GM19468 (cell line): Measurements from ENCODE around the gene CEP41.
"Not testable (repeated sequence)": the region's sequence is repeated elsewhere in the genome, so short reads cannot be mapped to it uniquely, and the experiment has no call there.

Experiments
- ATAC-seq: cut with Tn5 transposase; IDR thresholded peaks from one replicate; pipeline ENCODE4 v1.9.1; 2021; ENCODE audit warnings: mild to moderate bottlenecking, moderate library complexity, moderate number of reproducible peaks; ENCODE audit not compliant: unreplicated experiment; ENCODE audit errors: extremely low read depth

The CEP41 gene

DNA sequence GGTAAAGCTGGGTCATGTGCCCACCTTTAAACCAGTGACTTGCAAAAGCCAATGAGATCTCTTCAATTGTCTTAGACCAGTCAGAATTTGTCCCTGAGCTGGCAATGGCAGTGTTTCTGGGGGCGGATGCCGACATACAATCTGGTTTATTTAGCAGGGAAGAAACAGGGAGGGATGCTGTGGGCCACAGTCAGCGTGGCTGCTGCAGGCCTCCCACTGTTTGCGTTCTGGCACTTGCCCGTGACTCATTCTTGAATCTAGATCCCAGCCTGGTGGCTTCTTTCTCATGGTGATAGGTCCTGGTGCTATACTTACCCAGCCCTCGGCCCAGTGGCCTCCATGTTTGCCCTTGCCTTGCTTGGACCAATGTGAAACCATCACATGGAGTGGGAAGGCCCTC is 63.6 kb downstream of the CEP41 start:
- ATAC-seq: no peak

DNA sequence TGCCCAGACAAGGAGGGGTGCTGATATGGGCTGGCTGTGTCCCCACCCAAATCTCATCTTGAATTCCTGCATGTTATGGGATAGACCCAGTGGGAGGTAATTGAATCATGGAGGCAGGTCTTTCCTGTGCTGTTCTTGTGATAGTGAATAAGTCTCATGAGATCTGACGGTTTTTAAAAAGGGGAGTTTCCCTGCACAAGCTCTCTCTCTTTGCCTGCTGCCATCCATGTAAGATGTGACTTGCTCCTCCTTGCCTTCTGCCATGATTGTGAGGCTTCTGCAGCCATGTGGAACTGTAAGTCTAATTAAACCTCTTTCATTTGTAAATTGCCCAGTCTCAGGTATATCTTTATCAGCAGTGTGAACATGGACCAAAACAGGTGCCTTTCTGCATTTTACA is 64.4 kb downstream of the CEP41 start:
- not testable (repeated sequence) for ATAC-seq

DNA sequence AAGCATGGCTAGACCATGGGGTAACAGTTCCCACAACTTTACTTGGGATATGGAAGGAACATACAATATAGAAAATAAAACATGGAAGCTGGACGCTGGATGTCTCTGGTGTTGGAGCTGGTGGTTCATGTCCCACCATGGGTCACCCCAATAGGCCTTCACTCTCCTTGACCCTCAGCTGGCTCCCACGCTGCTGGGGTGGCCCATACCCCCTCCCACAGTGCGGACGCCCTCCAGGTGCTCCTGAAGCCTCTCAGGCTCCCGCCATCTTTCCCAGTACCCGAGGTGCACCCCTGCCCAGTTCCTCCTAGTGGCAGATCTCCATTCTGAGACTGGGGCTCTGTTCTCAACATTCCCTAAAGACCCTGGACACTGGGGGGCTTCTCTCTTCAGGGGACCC is 66.3 kb downstream of the CEP41 start:
- ATAC-seq: no peak

DNA sequence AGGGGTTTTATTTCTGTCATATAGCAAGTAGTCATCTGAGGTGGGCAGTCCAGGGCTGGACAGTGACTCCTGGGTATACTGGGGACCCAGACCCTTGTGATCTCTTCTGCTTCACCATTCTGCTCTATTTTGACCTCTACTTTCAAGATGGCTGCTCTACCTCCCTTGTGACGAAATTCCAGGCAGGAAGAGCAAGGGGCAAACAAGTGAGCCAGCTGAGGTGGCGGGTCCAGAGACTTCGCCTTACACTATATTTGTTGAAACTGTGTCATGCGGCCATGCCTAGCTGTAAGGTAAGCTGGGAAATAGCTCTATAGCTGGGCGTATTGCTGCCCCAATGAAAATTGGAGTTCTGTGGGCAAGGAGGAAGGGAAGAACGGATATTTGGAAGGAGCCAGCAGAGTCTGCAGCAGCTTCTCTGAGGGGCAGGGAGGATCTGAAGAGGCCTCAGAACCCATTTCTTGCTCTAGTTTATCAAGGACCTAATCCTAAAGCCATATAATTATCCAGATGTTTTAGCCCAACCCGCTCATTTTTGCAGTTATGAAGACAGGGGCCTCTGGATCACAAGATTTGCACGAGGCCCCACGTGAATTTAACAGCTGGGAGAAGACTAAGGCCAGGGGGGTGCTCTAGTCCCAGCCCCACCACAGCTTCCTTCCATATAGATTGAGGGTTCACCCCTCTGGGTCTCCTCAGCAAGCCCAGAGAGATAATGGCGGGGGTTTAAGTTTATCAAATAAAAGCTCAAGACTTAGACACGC is 68.2 kb downstream of the CEP41 start:
- no peak for ATAC-seq

DNA sequence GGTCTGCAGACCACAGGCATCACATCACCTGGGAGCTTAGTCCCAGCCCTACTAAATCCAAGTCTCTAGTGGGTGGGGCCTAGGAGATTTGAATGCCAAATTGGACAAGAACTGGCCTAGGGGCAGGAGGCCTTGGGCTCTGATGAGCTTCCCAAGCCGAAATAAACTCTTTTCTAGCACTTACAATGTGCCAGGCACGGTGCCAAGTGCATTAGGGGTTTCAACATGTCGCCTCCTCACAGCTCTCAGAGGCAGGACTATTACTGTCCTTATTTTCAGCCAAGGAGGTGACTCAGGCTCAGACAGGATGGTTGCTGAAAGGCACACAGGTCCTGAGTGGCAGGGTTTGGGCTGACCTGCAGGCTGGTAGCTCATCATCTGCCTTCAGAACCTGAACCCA is 69.8 kb downstream of the CEP41 start:
- no peak for ATAC-seq

DNA sequence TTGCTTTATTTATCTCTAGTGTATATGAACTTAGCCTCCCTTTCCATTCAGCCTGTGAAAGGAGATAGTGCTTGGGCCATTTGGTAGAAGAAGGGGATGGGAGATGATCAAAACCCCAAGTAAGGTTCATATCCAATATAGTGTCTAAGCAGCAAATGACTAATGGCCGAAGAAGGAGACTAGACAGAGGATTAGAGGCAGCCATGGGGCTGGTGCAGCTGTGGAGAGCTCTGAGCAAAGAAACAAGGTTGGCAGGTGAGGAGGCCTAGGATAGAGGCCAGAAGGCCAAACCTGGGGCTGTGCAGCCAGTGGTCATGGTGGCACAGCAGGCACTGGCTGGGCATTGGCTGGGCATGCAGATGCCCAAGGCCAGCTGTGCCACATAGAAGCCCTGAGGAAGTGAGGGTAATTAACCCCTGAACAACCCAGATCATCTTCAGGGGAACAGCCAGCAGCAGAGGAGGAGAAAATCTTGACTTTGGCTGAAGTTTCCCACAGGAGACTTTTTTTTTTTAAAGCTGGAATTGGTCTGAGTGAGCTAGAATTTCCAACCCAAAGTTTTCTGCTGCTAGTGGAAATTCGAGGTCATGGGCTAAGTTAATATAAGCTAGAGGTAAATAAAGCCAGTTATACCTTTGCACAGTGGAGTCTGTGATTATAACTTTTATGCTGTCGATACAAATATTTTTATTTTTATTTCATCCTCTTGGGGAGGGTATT is 70.8 kb downstream of the CEP41 start:
- ATAC-seq: no peak

DNA sequence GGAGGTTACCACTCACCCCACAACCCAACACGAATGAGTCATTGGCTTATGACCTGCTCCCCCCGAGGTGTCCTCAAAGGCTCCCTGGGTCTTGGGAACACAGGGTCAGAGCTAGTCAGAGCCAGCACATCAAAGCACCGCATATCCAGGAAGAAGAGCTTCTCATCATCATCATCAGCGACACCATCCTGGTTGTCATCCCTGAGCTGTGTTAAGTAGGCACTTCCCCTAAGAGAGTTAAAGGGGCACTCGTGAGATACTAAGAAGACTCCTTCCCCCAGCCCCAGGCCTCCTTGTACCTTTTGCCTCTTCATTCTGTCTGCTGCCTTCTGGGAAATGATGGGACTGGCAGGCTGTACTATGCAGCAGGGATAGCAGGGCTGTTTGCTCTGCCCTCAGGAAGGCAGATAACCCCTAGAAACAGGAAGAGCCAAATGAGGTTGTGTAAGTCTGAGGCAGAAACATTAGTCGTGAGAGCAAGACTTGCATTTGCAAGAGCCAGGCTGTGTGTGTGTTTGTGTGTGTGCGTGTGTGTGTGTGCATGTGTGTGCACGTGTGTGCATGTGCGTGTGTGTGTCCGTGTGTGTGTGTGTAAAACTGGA is 71.6 kb downstream of the CEP41 start:
- ATAC-seq: no peak

DNA sequence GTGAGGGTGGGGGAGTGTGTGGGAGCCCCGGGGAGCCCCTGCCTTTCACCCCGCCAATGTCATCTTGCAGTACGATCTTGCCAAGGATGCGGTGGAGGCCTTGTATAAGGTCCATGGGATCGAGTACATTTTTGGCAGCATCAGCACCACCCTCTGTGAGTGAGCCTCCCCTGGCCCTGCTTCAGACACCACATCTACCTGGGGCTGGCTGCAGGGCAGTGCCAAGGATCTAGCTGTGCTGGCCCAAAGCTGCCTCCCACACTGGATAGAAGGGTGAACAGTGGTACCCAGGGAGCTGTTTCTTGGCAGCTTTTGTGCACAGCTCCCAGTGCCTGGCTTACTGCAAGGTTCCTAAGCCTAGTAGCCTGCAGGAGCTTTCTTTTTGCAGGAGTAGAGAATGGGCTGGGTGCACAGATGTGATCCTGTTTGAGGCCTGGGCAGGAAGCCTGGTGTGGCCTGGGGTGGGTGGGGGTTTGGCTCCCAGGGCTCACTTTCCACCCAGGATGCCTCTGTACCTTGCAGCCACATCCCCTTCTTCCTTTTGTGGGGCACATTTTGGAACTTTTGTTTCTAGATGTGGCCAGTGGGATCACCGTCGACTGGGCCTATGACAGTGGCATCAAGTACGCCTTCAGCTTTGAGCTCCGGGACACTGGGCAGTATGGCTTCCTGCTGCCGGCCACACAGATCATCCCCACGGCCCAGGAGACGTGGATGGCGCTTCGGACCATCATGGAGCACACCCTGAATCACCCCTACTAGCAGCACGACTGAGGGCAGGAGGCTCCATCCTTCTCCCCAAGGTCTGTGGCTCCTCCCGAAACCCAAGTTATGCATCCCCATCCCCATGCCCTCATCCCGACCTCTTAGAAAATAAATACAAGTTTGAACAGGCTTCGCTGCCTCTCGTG is 72.7 kb downstream of the CEP41 start:
- ATAC-seq: no peak

DNA sequence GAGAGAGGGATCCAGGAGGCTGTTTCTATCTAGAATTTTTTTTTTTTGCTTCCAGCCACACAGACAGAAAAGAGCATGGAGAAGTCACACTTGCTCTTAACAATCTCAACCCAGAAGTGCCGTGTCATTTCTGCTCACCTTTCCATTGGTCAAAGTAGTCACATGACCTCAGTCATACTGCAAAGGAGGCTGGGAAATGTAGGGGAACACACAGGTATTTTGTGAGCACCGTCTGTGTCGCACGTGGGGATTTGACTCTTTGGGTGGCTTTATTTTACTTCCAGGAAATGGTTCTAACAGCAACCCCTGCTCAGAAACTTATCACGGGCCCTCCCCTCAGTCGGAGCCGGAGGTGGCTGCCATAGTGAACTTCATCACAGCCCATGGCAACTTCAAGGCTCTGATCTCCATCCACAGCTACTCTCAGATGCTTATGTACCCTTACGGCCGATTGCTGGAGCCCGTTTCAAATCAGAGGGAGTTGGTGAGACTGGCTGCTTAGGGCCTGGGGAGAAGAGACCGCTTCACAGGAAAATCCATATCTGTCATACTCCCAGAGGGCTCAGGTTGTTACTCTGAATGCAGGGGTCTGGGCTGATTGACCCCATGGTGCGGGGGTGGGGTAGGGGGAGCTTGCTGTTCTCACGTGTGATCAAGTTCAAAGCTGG is 73.6 kb downstream of the CEP41 start:
- ATAC-seq: no peak

DNA sequence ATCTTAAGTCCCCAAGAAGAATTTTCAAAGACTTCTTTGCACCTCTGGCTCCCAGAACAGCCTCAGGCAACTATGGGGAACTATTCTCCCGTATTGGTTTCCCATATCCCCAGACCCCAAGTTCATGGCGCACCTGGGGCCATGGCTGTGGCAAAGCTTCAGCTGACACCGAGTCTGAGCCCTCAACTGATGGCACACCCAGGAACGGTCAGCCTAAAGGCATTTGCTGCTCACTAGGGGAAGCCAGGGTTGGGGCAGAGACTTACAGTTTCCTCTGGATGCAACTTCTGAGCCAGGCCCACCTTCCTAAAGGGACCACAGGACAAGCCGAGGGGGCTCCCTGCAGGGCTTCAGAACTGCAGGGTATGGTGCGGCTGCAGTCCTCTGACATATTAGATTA is 74.3 kb downstream of the CEP41 start:
- no peak for ATAC-seq

DNA sequence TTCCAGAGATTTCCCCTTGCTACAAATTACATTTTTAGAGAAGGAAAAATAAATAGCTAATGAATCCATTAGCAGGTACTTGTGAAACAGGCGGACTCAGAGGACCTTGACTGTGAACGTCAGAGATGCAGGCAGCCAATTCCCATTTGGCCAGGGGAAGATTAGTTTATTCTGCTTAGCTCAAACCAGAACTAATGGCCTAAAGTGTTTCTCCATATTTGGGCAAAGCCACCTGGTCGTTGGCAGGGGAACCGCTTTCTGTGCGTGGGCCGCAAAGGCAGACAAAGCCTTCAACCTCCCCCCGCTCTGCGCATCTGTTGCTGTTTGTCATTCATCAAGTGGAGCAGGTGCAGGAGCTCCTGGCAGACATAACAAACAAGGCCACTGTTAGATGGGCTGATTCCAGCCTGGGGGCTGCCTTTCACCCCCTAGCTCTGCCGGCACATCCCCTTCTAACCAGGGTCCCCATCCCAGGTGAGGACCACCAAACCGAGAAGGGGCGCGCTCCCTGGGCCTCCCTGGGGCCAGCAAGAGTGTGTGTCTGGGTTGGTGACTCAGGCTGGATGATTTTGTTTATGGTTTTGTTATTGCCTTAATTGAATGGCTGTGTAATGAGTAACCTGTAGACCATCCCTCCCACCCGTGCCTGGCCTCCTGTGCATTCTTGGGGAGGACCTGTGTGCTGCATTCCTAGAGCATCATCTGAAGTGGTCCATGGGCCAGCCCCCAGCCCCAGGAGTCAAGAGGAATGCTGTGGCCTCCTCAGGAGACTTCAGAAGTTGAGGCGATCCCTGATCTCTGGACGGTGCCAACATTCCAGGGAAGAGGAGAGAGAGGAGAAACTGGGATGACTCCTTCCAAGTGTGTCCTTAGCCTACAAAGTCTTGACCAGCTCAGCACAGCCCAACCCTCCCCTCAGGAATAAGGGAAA is 75.0 kb downstream of the CEP41 start:
- no peak for ATAC-seq

DNA sequence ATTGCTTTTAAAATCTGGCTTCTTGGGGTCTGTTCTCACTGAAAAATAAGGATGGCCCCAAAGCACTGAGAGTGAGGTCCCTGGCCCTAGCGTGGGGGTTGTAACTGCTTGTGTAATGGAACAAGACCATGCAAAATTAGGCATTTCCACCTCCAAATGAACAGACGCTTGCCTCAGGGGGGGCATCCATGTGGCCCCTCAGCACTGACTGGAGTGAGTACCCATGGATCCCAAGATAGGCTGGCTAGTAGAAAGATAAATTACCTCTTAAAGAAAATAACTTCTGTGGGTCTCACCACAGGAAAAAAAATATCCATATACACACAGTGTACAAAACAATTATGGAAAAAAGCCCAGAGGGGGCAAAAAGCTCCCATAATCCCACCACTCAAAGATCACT is 75.7 kb downstream of the CEP41 start:
- no peak for ATAC-seq

DNA sequence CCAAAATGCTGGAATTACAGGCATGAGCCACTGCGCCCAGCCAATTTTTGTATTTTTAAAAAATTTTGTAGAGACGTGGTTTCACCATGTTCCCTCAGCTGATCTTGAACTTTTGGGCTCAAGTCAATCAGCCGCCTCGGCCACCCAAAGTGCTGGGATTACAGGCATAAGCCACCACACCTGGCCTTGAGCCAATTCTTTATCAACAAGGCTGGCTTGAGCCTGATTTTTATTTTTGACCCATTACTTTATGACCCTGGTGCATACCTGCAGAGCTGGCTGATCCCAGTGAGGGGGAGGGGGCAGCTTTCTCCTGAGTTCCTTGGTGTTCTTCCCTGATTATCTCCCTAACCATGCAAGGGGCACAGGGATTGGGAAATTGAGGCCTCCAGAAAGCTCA is 76.4 kb downstream of the CEP41 start:
- ATAC-seq: no peak

DNA sequence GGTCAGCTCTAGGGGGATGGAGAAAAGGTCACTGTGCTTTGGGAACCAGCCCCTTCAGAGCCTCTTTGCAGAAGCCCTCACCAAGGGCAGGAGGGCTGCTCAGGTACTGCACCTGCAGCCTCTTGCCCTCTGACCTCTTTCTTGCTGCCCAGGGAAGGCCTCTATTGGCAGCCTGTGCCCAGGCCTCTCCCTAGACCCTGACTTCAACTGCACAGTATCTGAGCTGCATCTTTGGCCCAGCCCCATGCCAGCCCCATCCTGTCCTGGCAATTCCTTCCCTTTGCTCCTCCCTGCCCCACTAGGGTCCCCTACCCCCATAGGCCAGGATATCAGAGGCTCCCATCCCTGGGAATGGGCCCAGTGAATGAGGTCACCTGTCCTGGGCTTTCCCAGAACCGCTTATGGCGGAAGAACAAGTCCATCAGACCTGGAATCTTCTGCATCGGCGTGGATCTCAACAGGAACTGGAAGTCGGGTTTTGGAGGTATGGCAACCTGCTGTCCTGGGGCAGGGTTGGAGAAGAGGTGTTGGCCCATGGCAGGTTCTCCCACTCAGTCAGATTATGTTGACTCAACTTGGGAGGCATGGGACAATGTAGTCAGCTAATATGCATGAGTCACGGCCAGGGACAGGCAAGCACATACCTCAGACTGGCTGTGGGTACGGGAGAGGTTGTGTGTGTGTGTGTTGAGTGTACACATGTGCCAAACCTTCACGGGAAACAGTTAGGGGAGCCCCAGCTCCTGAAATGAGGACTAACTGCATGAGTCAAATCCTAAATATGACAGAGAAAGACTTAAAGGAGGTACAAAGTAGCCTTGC is 77.6 kb downstream of the CEP41 start:
- ATAC-seq: no peak

DNA sequence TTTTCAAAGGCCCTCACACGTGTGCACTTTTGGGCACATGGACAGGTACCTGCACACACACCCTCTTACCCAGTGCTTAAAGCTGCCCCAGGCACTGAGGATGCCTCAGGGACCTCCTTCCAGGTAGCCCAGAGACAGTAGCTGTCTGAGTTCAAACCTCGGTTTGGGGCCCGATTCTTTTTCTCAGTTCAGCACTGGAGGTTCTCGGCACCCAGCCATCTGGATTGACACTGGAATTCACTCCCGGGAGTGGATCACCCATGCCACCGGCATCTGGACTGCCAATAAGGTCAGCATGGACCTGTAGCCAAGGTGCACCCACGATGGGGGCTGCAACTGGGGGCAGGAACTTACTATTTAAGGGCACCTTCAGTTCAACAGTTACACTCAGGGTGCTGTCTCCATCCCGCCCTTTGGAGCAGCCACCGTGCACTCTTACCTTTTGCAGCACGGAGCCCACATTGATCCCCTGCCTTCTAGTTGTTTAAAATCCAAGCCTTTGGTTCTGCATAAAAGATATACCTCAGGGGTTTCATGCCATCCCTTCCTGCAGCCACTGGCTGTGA is 78.5 kb downstream of the CEP41 start:
- ATAC-seq: no peak

DNA sequence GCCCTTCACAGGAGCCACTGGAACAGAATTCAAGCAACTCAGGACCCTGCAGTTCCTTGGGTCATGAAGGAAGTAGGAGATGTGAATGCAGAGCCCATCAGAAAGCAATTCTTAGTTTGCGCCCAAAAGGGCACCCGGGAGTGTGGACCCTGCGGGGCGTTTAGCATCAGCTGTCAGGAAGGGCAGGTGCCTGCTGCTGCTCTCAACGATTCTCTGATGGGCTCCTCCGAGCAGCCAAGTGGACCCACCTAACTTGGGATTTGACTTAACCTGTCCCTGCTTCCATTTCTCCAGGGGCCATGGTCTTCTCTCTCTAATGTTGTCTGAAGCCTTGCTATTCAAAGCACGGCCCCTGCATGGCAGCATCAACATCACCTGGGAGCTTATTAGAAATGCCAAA is 79.1 kb downstream of the CEP41 start:
- no peak for ATAC-seq

DNA sequence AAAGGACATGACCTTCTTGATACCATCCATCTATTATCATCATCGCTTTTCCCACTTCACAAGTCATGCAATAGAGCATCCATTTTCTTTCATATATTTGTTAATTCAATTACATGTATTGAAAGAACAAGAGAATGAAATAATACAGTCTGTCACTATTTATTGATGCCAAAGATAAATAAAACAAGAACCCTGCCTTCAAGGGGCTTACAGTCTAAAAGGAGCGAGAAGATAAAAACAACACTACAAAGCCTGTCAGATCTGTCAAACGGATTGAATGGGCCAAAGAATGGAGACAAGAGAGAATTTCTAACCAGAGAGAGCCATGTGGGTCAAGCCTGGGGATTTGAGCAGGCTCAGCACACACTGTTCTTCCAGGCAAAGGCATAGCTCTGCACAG is 80.3 kb downstream of the CEP41 start:
- ATAC-seq: no peak
